GM12801 (cell line): Measurements from ENCODE around the gene TIMP1.

Source experiments
- CTCF ChIP-seq: IDR thresholded peaks from one replicate; pipeline ENCODE4 v1.5.1; 2011; ENCODE audit warnings: control low read depth; ENCODE audit not compliant: insufficient read length; ENCODE audit errors: extremely low read depth

The TIMP1 gene

GRCh38 chrX:47568656-47569295 lies 13.5 kb upstream of the TIMP1 start:
- no peak for TF ChIP-seq CTCF

- no peak for TF ChIP-seq CTCF
Observed at GRCh38 chrX:47570794-47571193, 11.4 kb upstream of the TIMP1 start.

- TF ChIP-seq CTCF = no peak
Observed at GRCh38 chrX:47571215-47571614, 11.0 kb upstream of the TIMP1 start.

- TF ChIP-seq CTCF = no peak
Observed at GRCh38 chrX:47571896-47572295, 10.3 kb upstream of the TIMP1 start.

- TF ChIP-seq CTCF = no peak
Observed at GRCh38 chrX:47572773-47573340, 9.4 kb upstream of the TIMP1 start.

GRCh38 chrX:47573341-47574075 lies 8.7 kb upstream of the TIMP1 start:
- no peak for TF ChIP-seq CTCF

DNA sequence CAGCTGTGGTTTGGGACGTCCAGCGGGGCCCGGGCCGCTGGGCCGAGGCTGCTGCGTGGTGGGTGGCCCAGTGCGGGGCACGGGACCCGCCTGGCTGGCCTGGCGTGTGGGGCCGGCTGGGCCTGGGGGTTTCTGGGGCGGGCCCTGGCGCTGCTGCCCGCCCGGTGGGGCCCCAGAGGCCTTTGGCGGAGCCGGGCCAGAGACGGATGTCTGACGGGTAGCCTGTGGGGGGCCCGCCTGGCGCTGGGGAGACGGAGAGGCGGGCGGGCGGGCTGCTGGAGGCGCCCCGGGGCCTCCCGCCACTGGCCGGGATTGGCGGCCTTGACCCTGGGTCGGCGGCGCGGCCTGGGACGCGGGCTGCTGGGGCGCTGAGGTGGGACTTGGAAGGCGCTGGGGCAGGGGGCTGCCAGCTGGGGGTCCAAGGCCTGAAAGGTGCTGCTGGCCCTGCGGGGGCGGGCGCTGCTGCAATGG lies 8.1 kb upstream of the TIMP1 start:
- TF ChIP-seq CTCF = no peak
